HuH-7 (cell line): Measurements from ENCODE around the gene PHB1.
"Not testable (repeated sequence)": the region's sequence is repeated elsewhere in the genome, so short reads cannot be mapped to it uniquely, and the experiment has no call there.

Experiments used
- DNase-seq: peaks from one replicate; pipeline ENCODE4 v3.0.0; 2011; ENCODE audit warnings: low spot score

Gene PHB1

GRCh38 chr17:49381033-49381432 is 33.6 kb downstream of the PHB1 start:
- DNase-seq, result no peak

DNA sequence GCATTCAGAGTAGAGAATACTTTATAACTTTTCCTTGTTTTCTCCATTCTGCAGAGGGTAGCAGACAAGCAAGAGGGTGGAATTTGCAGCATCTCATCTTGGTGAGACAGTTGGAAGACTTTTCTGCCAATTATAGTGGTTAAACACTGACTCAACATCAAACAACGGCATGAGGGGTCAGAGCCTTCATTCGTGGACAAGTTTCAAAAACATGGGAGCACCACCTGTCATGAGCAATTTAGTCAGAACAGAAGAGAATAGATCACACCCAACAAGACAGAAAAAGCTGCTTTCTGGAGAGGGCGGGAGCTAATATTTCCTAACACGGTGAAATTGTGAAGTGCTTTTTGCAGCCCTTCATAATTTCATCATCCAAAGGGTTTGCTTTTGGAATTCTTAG is 34.8 kb downstream of the PHB1 start:
- DNase-seq, result no peak

DNA sequence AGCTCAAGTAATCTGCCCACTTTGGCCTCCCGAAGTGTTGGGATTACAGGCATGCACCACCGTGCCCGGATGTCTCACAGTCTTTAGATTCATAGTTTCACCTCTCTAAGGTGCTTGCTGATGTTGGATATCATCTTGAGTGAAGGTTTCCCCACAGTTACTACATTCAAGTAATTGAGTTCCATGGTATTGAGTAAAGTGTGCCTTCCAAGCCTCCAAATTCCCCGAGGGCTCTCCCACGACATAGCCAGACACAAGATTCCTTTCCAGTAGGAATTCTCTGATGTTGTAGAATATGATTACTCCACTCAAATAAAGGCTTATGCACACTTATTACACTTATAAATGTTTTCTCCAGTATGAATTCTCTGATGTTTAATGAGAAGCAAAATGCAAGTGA is 36.4 kb downstream of the PHB1 start:
- no peak for DNase-seq

DNA sequence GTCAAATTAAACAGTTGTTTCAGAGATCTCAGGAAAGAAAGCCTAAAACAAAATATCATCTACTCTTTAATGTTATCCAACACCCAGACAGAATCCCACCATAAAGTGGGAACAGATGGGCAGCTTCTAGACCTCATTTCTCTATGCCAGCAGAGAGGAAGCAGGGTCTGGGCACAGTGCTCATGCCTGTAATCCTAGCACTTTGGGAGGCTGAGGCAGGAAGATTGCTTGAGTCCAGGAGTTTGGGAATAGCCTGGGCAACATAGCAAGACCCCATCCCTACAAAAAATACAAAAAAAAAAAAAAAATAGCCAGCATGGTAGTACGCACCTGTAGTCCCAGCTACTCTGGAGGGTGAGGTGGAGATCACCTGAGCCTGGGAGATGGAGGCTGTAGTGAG is 39.1 kb downstream of the PHB1 start:
- no peak for DNase-seq

- DNase-seq, result no peak
Measured at GRCh38 chr17:49373115-49373514, 41.6 kb downstream of the PHB1 start.

GRCh38 chr17:49372425-49372824 is 42.3 kb downstream of the PHB1 start:
- no peak for DNase-seq

DNA sequence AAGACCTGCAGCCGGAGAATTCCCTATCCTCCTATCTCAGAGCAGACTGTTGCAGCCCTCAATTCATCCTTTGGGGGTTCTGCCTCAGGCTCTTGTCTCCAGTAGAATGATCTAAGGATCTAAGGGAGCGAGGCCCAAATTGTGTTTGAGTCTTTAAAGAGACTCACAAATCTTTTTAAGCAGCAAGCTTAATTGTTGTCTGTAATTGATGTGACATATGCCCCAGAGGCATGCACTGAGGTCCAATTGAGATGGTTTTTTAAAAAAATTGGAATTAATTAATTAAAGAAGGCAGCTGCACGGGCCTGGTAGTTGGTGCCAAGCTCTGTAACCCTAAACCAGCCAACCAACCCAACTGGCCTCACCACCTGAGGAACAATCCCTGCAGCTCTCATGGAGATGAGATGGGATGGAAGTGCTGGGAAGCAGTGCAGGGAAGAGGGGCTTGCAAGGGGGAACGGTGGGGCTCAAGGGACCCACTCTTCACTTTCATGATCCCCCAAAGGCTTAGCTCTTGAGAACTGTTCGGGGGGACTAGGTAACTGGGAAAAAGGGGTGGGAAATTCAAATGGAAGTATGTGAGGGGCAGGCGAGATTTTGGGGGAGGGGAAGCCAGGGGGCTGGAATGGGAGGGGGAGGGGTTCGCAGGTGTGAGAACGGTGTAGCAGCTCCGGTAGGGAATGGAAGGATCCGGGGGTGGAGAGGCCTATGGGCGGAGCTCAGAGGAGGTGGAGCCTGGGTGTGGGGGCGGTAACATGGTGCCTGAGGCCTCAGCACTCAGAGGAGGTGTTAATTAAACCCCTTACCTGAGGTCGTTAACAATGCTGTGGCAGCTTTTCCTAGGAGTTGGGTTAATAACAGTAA is 43.5 kb downstream of the PHB1 start:
- DNase-seq, result no peak

DNA sequence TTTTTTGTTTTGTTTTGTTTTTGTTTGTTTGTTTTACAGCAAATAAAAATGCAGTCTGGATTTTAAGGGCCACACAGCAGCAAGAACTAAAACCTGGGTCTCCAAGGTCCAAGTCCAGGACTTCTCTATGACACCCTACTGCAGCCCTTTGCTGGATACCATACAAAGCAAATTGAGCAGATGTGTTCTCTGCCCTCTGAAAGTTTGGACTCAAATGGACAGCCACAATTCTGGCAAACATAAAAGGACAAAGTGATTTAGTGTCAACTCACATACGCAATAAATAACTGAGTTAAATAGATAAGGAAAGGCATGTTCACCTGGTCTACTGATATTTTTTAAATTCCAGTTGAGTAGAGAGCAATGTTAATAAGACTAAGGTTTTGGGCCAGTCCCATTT is 44.9 kb downstream of the PHB1 start:
- no peak for DNase-seq

DNA sequence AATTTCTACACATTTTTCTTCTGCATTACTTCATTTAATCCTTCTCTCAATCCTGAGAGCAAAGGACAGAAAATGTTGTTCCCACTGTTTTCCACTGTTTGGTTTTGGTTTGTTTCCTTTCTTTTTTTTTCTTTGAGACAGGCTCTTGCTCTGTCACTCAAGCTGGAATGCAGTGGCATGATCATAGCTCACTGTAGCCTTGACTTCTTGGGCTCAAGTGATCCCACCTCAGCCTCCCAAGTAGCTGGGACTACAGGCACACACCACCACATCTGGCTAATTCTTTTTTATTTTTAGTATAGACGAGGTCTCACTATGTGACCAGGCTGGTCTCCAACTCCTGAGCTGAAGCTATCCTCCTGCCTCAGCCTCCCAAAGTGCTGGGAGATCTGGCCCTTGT is 45.6 kb downstream of the PHB1 start:
- no peak for DNase-seq

DNA sequence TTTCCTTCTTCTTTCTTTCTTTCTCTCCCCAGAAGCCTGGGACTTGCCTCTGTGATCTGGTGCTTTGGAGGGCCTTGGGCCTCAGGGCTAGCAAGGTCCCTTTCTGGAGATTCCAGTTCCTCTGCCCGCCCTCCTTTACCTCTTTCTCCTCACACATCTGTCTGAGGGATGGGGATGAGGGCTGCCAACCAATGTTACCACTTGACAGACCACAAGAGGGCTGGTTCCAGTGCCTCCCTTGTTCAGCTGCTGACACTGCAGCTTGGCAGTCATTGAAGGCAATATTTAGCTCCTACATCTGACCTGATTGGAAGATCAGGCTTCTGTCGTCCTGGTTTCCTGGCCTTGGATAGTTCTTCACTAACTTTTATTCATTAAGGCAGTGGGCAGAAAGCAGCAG is 49.0 kb downstream of the PHB1 start:
- peak; percentile 46 for DNase-seq

DNA sequence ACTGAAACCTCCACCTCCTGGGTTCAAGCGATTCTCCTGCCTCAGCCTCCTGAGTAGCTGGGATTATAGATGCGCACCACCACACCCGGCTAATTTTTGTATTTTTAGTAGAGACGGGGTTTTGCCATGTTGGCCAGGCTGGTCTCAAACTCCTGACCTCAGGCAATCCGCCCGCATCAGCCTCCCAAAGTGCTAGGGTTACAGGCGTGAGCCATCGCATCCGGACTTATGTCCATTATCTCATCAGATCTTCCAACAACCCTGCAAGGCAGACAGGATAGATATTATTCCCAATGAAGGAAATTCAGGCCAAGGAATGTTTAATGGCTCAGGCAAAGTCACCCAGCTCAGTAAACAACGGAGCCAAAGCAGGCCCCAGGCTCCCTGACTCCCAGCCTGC is 49.6 kb downstream of the PHB1 start:
- DNase-seq, result not testable (repeated sequence)

DNA sequence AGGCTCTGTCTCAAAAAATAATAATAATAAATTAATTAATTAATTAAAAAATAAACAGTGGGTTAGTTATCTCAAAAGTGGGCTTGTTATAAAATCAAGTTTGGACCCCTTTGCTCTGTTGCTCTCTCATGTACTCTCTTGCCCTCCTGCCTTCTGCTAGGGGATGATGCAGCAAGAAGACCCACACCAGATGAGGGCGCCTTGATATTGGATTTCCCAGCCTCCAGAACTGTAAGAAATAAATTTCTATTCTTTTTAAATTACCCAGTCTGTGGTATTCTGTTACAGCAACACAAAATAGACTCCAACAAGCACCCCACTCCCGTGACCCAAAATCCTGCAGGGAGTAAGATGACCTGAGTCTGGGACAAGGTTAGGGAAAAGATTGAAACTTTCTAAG is 50.6 kb downstream of the PHB1 start:
- DNase-seq, result no peak

- DNase-seq, result no peak
Measured at GRCh38 chr17:49363251-49363650, 51.4 kb downstream of the PHB1 start.

DNA sequence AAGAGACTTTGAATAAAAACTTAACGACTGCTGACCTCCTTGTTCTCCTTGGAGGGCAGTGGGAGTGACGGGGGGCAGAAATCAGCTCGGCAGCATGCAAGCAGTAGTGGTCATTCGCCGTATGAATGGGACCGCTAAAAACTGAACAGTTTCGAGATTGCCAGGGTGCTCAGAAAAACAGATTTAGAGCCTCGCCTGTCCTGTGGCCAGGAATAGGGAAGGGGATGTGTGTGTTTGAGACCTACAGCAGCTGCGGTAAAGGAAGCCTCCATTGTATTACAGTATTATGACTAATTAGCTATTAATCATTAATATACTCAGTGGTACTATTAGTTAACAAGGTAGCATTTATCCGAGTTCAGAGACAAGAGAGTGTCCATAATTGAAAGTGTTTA is 52.0 kb downstream of the PHB1 start:
- no peak for DNase-seq

GRCh38 chr17:49361902-49362722 is 52.6 kb downstream of the PHB1 start, which contains the start of gene ZNF652:
Gene ZNF652, minus strand, starts transcription at chr17:49362250. Its CDS starts 44,525 bp downstream, at chr17:49317725.
- DNase-seq, result peak; percentile 98

GRCh38 chr17:49361129-49361901 is 53.4 kb downstream of the PHB1 start:
- DNase-seq, result peak; percentile 49

GRCh38 chr17:49360796-49361128 is 53.9 kb downstream of the PHB1 start:
- no peak for DNase-seq

GRCh38 chr17:49359990-49360795 is 54.5 kb downstream of the PHB1 start:
- DNase-seq, result peak; percentile 17

- DNase-seq, result no peak
Measured at GRCh38 chr17:49358641-49359247, 55.9 kb downstream of the PHB1 start.

DNA sequence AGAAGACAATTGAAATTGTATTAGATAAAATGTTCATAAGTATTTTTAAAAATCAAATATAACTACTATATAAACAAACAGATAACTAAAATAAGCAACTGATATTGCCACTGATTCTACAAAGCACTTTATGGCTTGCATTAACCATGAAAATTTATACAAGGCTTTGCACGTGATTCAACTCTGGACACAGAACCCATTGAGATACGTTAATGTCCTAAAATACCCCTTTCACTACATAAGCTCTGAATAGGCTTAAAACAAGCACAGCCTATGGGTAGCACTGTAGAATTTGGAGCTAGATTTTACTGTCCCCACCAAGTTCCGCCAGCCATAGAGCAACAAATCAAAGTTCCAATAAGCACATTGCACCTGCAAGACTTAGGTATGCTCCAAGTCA is 57.2 kb downstream of the PHB1 start:
- DNase-seq, result no peak

- no peak for DNase-seq
Measured at GRCh38 chr17:49356320-49356719, 58.4 kb downstream of the PHB1 start.
